ENCODE results near the gene MAD1L1. TPM values are rescaled to one million over a fixed set of nuclear protein-coding genes. Genes with fewer than 3 reads are reported as not detected.

MAD1L1 gene
- total RNA-seq, 1 donor from 2014 or later, result 16.2 TPM

DNA sequence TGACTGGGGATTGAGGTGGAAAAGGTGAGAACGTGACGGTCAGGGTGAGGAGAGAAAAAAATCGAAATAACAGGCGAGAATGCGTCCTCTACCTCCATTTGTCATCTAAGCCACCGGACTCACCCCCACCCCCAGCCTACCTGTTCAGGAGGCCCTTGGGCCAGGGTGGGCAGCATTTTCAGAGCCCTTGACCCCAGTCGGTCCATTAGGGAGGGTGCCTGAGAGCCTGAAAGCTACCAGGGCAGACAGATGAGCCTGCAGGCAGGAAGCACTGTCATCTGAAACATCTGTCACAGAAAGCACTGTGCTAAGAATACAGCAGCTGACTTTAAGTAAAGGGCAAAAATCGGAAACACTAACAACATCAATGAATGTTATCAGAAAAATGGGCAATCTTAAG, 47.0 kb downstream of the MAD1L1 start:
- no peak for DNase-seq
- intact Hi-C loops (cut with micrococcal nuclease), result no loop called here
- TF ChIP-seq, protein P1, sequence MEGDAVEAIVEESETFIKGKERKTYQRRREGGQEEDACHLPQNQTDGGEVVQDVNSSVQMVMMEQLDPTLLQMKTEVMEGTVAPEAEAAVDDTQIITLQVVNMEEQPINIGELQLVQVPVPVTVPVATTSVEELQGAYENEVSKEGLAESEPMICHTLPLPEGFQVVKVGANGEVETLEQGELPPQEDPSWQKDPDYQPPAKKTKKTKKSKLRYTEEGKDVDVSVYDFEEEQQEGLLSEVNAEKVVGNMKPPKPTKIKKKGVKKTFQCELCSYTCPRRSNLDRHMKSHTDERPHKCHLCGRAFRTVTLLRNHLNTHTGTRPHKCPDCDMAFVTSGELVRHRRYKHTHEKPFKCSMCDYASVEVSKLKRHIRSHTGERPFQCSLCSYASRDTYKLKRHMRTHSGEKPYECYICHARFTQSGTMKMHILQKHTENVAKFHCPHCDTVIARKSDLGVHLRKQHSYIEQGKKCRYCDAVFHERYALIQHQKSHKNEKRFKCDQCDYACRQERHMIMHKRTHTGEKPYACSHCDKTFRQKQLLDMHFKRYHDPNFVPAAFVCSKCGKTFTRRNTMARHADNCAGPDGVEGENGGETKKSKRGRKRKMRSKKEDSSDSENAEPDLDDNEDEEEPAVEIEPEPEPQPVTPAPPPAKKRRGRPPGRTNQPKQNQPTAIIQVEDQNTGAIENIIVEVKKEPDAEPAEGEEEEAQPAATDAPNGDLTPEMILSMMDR (IDR thresholded peaks at IDR 0.05; ENCODE audit: borderline replicate concordance), result no peak
- Histone ChIP-seq H3K4me1 (no peaks in the 10 kb centered on the region), H3K4me3 (no peak overlapping the region), H3K27ac (replicated peaks) (no peak overlapping the region), H3K9me3 (replicated peaks) (peaks cover 9% of the 10 kb centered on the region), H3K27me3 (ENCODE audit: low read depth) (no peaks in the 10 kb centered on the region), H3K36me3 (peaks cover 25% of the 10 kb centered on the region)

DNA sequence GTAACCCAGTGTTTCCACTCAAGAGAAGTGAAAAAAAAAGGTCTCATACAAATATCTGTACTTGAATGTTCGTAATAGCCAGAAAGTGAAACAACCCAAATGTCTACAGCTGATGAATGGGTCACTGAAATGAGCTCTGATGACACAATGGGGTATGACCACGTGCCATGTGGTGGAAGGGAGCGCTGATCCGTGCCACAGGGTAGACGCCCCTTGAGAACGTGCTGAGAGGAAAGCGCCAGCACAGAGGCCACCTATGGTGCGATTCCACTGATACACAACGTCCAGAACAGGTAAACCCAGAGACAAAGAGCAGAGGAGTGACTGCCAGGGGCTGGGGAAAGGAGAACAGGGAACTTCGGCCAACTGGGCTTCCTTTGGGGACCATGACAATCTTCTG, 50.3 kb downstream of the MAD1L1 start:
- intact Hi-C loops (cut with micrococcal nuclease), result no loop called here
- peaks cover 11% of the 10 kb centered on the region for H3K36me3 ChIP-seq
- no peak for DNase-seq
- no peaks in the 10 kb centered on the region for H3K4me1 ChIP-seq
- no peak overlapping the region for H3K4me3 ChIP-seq
- TF ChIP-seq, protein P1 (IDR thresholded peaks at IDR 0.05; ENCODE audit: borderline replicate concordance), result no peak
- H3K27me3 ChIP-seq (ENCODE audit: low read depth), result no peaks in the 10 kb centered on the region
- no peaks in the 10 kb centered on the region for H3K9me3 ChIP-seq (replicated peaks)
- H3K27ac ChIP-seq (replicated peaks), result no peak overlapping the region

DNA sequence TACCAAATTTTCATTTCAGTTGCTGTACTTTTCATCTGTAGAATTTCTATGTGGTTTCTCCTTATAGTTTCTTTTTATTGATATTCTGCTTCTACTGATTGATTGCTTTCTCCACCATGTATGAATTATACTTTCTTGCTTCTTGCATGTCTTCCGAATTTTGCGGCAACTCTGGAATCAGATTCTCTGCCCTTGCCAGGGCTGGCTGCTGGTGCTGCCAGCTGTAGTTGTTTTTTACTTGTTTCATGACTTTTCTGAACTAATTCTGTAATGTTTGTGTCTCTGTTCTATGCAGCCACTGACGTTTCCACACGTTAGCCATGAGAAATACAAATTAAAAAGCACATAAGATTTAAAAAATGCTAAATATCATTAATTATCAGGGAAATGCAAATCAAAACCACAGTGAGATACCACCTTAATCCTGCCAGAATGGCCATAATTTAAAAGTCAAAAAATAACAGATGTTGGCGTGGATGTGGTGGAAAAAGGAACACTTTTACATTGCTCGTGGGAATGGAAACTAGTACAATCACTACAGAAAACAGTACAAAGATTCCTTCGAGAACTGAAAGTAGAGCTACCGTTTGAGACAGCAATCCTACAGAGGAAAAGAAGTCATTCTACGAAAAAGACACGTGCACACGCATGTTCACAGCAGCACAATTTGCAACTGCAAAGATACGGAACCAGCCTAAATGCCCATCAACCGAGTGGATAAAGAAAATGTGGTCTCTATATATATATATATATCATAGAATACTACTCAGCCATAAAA, 51.5 kb downstream of the MAD1L1 start:
- no peak overlapping the region for H3K4me3 ChIP-seq
- H3K9me3 ChIP-seq (replicated peaks), result no peaks in the 10 kb centered on the region
- H3K36me3 ChIP-seq, result peaks cover 11% of the 10 kb centered on the region
- no peak for DNase-seq
- intact Hi-C loops (cut with micrococcal nuclease), result no loop called here
- no peak overlapping the region for H3K27ac ChIP-seq (replicated peaks)
- no peaks in the 10 kb centered on the region for H3K27me3 ChIP-seq (ENCODE audit: low read depth)
- H3K4me1 ChIP-seq, result peaks cover under 1% of the 10 kb centered on the region
- TF ChIP-seq, protein P1 (IDR thresholded peaks at IDR 0.05; ENCODE audit: borderline replicate concordance), result no peak

DNA sequence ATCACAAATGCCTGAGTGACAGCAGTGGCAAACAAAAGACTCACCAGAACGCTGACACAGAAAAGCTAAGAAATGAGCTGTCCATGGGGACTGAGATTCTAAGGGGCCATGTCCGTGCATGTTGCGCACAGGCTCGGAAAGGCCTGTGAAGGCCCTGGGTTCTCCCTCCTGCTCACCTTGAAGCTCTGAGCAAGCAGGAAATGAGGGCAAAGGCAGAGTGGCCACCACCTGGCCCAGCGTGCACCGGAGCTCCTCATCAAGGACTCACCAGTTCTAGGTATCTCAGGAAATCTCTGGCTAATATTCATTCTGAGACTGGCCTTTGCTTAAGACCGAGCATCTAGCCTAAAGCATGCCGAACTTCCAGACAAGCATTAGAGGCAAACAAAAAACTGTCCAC, 52.7 kb downstream of the MAD1L1 start:
- H3K4me1 ChIP-seq, result peaks cover 12% of the 10 kb centered on the region
- no peak overlapping the region for H3K4me3 ChIP-seq
- no peak overlapping the region for H3K27ac ChIP-seq (replicated peaks)
- intact Hi-C loops (cut with micrococcal nuclease), result no loop called here
- TF ChIP-seq, protein P1 (IDR thresholded peaks at IDR 0.05; ENCODE audit: borderline replicate concordance), result no peak
- no peaks in the 10 kb centered on the region for H3K27me3 ChIP-seq (ENCODE audit: low read depth)
- no peaks in the 10 kb centered on the region for H3K9me3 ChIP-seq (replicated peaks)
- H3K36me3 ChIP-seq, result peaks cover 7% of the 10 kb centered on the region
- DNase-seq, result no peak

DNA sequence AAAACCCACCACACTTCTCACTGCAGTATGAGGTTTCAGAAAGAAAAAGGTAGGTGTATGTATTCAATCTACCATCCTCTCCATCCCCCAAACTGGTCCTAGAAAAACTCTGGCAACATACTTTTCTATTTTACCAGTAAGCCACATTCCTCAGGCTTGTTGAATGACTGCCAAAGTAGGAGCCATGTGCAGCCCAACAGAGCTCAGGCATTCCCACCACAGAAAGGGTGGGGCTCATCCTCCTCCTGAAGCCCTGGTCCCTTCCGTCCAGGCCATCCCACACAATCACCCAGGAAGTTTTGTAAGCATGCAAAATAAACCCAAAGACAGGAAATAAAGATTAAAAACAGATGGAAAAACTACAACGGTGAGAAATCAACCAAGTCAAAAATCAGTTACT, 57.2 kb downstream of the MAD1L1 start:
- Histone ChIP-seq H3K27ac (replicated peaks) (peak overlapping the region; percentile 59), H3K4me1 (peaks cover 41% of the 10 kb centered on the region), H3K9me3 (replicated peaks) (no peaks in the 10 kb centered on the region), H3K4me3 (no peak overlapping the region), H3K36me3 (no peaks in the 10 kb centered on the region), H3K27me3 (ENCODE audit: low read depth) (no peaks in the 10 kb centered on the region)
- no peak for DNase-seq
- intact Hi-C loops (cut with micrococcal nuclease), result no loop called here
- TF ChIP-seq, protein P1 (IDR thresholded peaks at IDR 0.05; ENCODE audit: borderline replicate concordance), result no peak

All from left ventricle myocardium inferior (tissue), 1 donor.